Ovary (tissue), 9 donors: ENCODE measurements around the gene BCAS4. TPM values are rescaled to one million over a fixed set of nuclear protein-coding genes. Genes with fewer than 3 reads are reported as not detected.

Source experiments
- DNase-seq, 5 donors: peaks; one replicate each; pipeline ENCODE4 v3.0.0-alpha.2; 2019 to 2020
- H3K27ac ChIP-seq, 2 donors: fragments of 200-600 bp; one replicate each; pipeline versions ENCODE4 v1.5.1 to v1.8.0; 2019 to 2022
- H3K27me3 ChIP-seq: fragments of 200-600 bp; one replicate; pipeline ENCODE4 v1.8.0; 2022
- H3K36me3 ChIP-seq: fragments of 200-600 bp; sonication (generic); one replicate; pipeline ENCODE4 v1.5.1; 2019
- H3K4me1 ChIP-seq: one replicate; pipeline ENCODE4 v1.8.1; 2013; ENCODE audit warnings: mild to moderate bottlenecking, moderate library complexity; ENCODE audit not compliant: insufficient read depth
- H3K4me3 ChIP-seq: fragments of 200-600 bp; sonication (generic); one replicate; pipeline ENCODE4 v1.5.1; 2017
- H3K9me3 ChIP-seq, 2 donors: fragments of 200-600 bp in 1 of 2; sonication (generic) in 1 of 2; one replicate each; pipeline versions ENCODE4 v1.5.1 to v1.8.1; 2013 to 2019; ENCODE audit warnings: mild to moderate bottlenecking in 1 of 2, moderate library complexity in 1 of 2
- CTCF ChIP-seq, 3 donors: fragments of 450-650 bp in 2 of 3; fragments of 200-600 bp in 1 of 3; IDR thresholded peaks; one replicate each; pipeline versions ENCODE4 v1.5.1 to v1.8.0; 2016 to 2022; ENCODE audit warnings: antibody characterized with exemption in 3 of 3, mild to moderate bottlenecking in 1 of 3
- EP300 ChIP-seq: sonication (generic); formaldehyde crosslinking; IDR thresholded peaks from one replicate; pipeline ENCODE4 v1.6.1; 2017; ENCODE audit warnings: antibody characterized with exemption
- POLR2A ChIP-seq: fragments of 450-650 bp; IDR thresholded peaks from one replicate; pipeline ENCODE4 v1.6.1; 2017; ENCODE audit warnings: antibody characterized with exemption, mild to moderate bottlenecking, moderate library complexity
- WGBS, 3 donors: extraction: QIAGEN DNeasy Blood & Tissue Kit in 1 of 3; methylation state at CpG; one replicate each; pipeline versions ENCODE4 v1.1.5 to v1.1.7; 2013 to 2017; 5-methylcytosine and 5-hydroxymethylcytosine counted together
- intact Hi-C, 4 donors: fragments of 100-400 bp; cut with DNase I; formaldehyde crosslinking; loops; one replicate each; pipeline versions ENCODE4 v1.11.0 to v1.15.1; 2022 to 2023
- polyA plus RNA-seq, 2 donors: library from polyadenylated mRNA; stranded (reverse); fragments of 200-250 nt in 1 of 2; fragments of 350-450 nt in 1 of 2; fragmentation: Illumina TruSeq in 1 of 2; extraction: RNeasy Lipid Tissue Mini Kit (QIAGEN cat#74804) in 1 of 2; gene quantifications; one replicate each; pipeline ENCODE4 v1.2.3, GENCODE V29; 2013 to 2014
- total RNA-seq, 7 donors: library from RNA; depleted of rRNA in 2 of 7; stranded (reverse); fragments of >200 nt in 2 of 7; fragmentation: NEBNext Ultra II Directional in 3 of 7; extraction: Animal tissue kit (Norgen Biotek cat#: 25700) in 3 of 7; gene quantifications; one replicate each; pipeline versions ENCODE4 v1.1.0 to v1.2.4, GENCODE V29; 2016 to 2023
- donor health status: DM: no; HTN: no; CAD: no; lungs with moderate emphysema.
- donor health status: DM: no; HTN: no; CAD: no.
- donor health status: Bipolar disorder and iron deficiency.
- donor health status: DM: yes; HTN: yes; CAD: no.
- donor health status: DM: no; HTN: no; CAD: no.
- donor health status: DM: yes; HTN: yes; CAD: no.

BCAS4 gene
- total and polyA plus RNA-seq, 9 donors: 2.0 to 9.1 (median 3.1) TPM

- intact Hi-C loops: no loop called here
- 92 to 100% (median 96%) methylated on average over 2 of the region's 2 CpGs for WGBS, 3 donors
- TF ChIP-seq CTCF (IDR thresholded peaks at IDR 0.05): no peak
- TF ChIP-seq POLR2A: no peak
- no peak for TF ChIP-seq EP300
These were observed 11.5 kb upstream of the BCAS4 start for GRCh38 chr20:50783390-50783789.

GRCh38 chr20:50783903-50784302 lies 11.0 kb upstream of the BCAS4 start:
- intact Hi-C loops: no loop called here
- WGBS, 3 donors: 69 to 92% (median 85%) methylated on average over 6 of the region's 6 CpGs
- TF ChIP-seq POLR2A (no peak), EP300 (no peak), CTCF (IDR thresholded peaks at IDR 0.05) (no peak)

More at GRCh38 chr20:50783390-50783789, 11.5 kb upstream of the BCAS4 start:
- H3K4me1 ChIP-seq: no peaks in the 10 kb centered on the region
- H3K36me3 ChIP-seq: no peaks in the 10 kb centered on the region
- no peaks in the 10 kb centered on the region for H3K9me3 ChIP-seq
- no peaks in the 10 kb centered on the region for H3K27me3 ChIP-seq
- H3K4me3 ChIP-seq: no peak overlapping the region
- no peak overlapping the region for H3K27ac ChIP-seq
- no peak for DNase-seq

GRCh38 chr20:50784464-50784863 lies 10.4 kb upstream of the BCAS4 start:
- DNase-seq: no peak
- no peaks in the 10 kb centered on the region for H3K27me3 ChIP-seq
- no peak overlapping the region for H3K27ac ChIP-seq
- TF ChIP-seq POLR2A (no peak), EP300 (no peak), CTCF (IDR thresholded peaks at IDR 0.05) (no peak)
- H3K9me3 ChIP-seq: no peaks in the 10 kb centered on the region
- WGBS, 3 donors: 87 to 89% (median 87%) methylated on average over 4 of the region's 4 CpGs
- no peak overlapping the region for H3K4me3 ChIP-seq
- peaks cover 1% of the 10 kb centered on the region for H3K4me1 ChIP-seq
- H3K36me3 ChIP-seq: no peaks in the 10 kb centered on the region
- intact Hi-C loops: no loop called here

More at GRCh38 chr20:50783903-50784302, 11.0 kb upstream of the BCAS4 start:
- Histone ChIP-seq H3K4me3 (no peak overlapping the region), H3K36me3 (no peaks in the 10 kb centered on the region), H3K27ac (no peak overlapping the region), H3K4me1 (peaks cover under 1% of the 10 kb centered on the region), H3K9me3 (no peaks in the 10 kb centered on the region), H3K27me3 (no peaks in the 10 kb centered on the region)
- no peak for DNase-seq

GRCh38 chr20:50786703-50787102 lies 8.2 kb upstream of the BCAS4 start:
- no peak for TF ChIP-seq POLR2A
- TF ChIP-seq CTCF (IDR thresholded peaks at IDR 0.05): no peak
- no peak for TF ChIP-seq EP300
- Histone ChIP-seq H3K27ac (no peak overlapping the region), H3K36me3 (no peaks in the 10 kb centered on the region), H3K4me3 (no peak overlapping the region), H3K4me1 (peaks cover 4% of the 10 kb centered on the region), H3K9me3 (no peaks in the 10 kb centered on the region), H3K27me3 (no peaks in the 10 kb centered on the region)
- WGBS, 3 donors: 89 to 95% (median 95%) methylated on average over 9 of the region's 9 CpGs
- intact Hi-C loops: no loop called here
- no peak for DNase-seq
